Mesothelial cell of epicardium (in vitro differentiated cells): ENCODE results near the gene NBEA. TPM values are rescaled to one million over a fixed set of nuclear protein-coding genes. Genes with fewer than 3 reads are reported as not detected.
"Not testable (repeated sequence)": the region's sequence is repeated elsewhere in the genome, so short reads cannot be mapped to it uniquely, and the experiment has no call there.

Source experiments
- DNase-seq, 2 experiments: peaks; one replicate each; pipeline ENCODE4 v3.0.0; 2021; ENCODE audit warnings: low spot score in 2 of 2; ENCODE audit not compliant: unreplicated experiment in 2 of 2
- H3K27ac Mint-ChIP-seq: 2 replicates; pipeline ENCODE4 v1.8.0; 2021; ENCODE audit warnings: mixed read lengths
- H3K27me3 Mint-ChIP-seq: 2 replicates; pipeline ENCODE4 v1.8.0; 2021; ENCODE audit warnings: low read depth, mixed read lengths
- H3K36me3 Mint-ChIP-seq: 2 replicates; pipeline ENCODE4 v1.8.0; 2021; ENCODE audit warnings: mixed read lengths
- H3K4me1 Mint-ChIP-seq: 2 replicates; pipeline ENCODE4 v1.8.0; 2021; ENCODE audit warnings: mixed read lengths
- H3K4me3 Mint-ChIP-seq: 2 replicates; pipeline ENCODE4 v1.8.0; 2021; ENCODE audit warnings: mild to moderate bottlenecking, moderate library complexity, mixed read lengths
- H3K9me3 Mint-ChIP-seq: 2 replicates; pipeline ENCODE4 v1.8.0; 2021; ENCODE audit warnings: mixed read lengths
- total RNA-seq: library from RNA; stranded (reverse); gene quantifications from 3 replicates; pipeline ENCODE4 v1.2.1, GENCODE V29; 2021
- TF ChIP-seq, protein P1 (sequence below): fragments of 200-600 bp; sonication (generic); IDR thresholded peaks from one replicate; pipeline ENCODE4 v1.5.0; 2021; ENCODE audit warnings: antibody characterized with exemption; ENCODE audit not compliant: unreplicated experiment

Gene NBEA
- total RNA-seq, 1 donor from 2014 or later = 32.8 TPM

DNA sequence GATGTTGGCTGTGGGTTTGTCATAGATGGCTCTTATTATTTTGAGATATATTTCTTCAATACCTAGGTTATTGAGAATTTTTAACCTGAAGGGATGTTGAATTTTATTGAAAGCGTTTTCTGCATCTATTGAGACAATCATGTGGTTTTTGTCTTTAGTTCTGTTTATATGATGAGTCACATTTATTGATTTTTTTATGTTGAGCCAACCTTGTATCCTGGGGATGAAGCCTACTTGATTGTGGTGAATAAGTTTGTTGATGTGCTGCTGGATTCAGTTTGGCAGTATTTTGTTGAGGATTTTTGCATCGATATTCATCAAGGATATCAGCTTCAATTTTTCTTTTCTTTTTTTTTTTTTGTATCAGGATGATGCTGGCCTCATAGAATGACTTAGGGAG lies 29.4 kb downstream of the NBEA start:
- Mint-ChIP-seq H3K27ac (no peak overlapping the region), H3K36me3 (peaks cover 29% of the 10 kb centered on the region), H3K9me3 (peaks cover 51% of the 10 kb centered on the region), H3K4me3 (no peak overlapping the region), H3K27me3 (no peaks in the 10 kb centered on the region), H3K4me1 (no peaks in the 10 kb centered on the region)
- TF ChIP-seq, protein P1, sequence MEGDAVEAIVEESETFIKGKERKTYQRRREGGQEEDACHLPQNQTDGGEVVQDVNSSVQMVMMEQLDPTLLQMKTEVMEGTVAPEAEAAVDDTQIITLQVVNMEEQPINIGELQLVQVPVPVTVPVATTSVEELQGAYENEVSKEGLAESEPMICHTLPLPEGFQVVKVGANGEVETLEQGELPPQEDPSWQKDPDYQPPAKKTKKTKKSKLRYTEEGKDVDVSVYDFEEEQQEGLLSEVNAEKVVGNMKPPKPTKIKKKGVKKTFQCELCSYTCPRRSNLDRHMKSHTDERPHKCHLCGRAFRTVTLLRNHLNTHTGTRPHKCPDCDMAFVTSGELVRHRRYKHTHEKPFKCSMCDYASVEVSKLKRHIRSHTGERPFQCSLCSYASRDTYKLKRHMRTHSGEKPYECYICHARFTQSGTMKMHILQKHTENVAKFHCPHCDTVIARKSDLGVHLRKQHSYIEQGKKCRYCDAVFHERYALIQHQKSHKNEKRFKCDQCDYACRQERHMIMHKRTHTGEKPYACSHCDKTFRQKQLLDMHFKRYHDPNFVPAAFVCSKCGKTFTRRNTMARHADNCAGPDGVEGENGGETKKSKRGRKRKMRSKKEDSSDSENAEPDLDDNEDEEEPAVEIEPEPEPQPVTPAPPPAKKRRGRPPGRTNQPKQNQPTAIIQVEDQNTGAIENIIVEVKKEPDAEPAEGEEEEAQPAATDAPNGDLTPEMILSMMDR = no peak
- no peak for DNase-seq

DNA sequence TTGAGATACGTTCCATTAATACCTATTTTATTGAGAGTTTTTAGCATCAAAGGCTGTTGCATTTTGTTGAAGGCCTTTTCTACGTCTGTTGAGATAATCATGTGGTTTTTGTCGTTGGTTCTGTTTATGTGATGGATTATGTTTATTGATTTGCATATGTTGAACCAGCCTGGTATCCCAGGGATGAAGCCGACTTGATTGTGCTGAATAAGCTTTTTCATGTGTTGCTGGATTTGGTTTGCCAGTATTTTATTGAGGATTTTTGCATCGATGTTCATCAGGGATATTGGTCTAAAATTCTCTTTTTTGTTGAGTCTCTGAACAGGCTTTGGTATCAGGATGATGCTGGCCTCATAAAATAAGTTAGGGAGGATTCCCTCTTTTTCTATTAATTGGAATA lies 43.1 kb downstream of the NBEA start:
- not testable (repeated sequence) for DNase-seq, H3K4me3 Mint-ChIP-seq, H3K27ac Mint-ChIP-seq, H3K27me3 Mint-ChIP-seq, H3K4me1 Mint-ChIP-seq
- peaks cover 48% of the 10 kb centered on the region for H3K9me3 Mint-ChIP-seq
- H3K36me3 Mint-ChIP-seq = peaks cover 36% of the 10 kb centered on the region

DNA sequence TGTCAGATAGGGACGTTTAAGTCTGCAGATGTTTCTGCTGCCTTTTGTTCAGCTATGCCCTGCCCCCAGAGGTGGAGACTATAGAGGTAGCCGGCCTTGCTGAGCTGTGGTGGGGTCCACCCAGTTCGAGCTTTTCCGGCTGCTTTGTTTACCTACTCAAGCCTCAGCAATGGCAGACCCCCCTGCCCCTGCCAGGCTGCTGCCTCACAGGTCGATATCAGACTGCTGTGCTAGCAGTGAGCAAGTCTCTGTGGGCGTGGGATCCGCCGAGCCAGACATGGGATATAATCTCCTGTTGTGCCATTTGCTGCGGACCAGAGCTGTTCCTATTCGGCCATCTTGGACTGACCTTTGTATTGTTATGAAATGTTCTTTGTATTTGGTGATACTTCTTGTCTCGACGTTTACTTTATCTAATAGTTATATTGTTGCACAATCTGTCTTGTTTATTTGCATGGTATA lies 46.3 kb downstream of the NBEA start:
- H3K9me3 Mint-ChIP-seq = peaks cover 60% of the 10 kb centered on the region
- H3K36me3 Mint-ChIP-seq = peaks cover 48% of the 10 kb centered on the region
- no peak overlapping the region for H3K4me3 Mint-ChIP-seq
- H3K4me1 Mint-ChIP-seq = no peaks in the 10 kb centered on the region
- DNase-seq = no peak
- H3K27me3 Mint-ChIP-seq = no peaks in the 10 kb centered on the region
- TF ChIP-seq, protein P1 = no peak
- H3K27ac Mint-ChIP-seq = no peak overlapping the region

DNA sequence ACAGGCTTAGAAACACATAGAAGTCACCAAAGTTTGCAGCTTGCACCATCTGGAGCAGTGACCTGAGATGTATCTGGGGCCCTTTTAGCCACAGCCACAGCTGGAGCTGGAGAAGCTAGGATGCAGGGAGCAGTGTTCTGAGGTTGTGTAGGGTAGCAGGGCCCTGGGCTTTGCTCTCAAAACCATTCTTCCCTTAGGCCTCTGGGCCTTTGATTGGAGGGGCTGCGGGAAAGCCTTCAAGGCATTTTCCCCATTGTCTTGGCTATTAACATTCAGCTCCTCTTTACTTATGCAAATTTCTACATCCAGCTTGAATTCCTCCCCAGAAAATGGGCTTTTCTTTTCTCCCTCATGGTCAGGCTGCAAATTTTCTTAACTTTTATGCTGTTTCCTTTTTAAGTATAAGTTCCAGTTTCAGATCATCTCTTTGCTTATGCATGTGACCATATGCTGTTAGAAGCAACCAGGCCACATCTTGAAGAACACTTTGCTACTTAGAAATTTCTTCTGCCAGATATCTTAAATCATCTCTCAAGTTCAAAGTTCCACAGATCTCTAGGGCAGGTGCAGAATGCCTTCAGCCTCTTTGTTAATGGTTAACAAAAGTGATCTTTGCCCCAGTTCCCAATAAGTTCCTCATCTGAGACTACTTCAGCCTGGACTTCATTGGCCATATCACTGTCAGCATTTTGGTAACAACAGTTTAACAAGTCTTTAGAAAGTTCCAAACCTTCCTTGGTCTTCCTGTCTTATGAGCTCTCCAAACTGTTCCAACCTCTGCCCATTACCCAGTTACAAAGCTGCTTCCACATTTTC lies 48.5 kb downstream of the NBEA start:
- TF ChIP-seq, protein P1 = no peak
- Mint-ChIP-seq H3K4me3 (no peak overlapping the region), H3K36me3 (peaks cover 42% of the 10 kb centered on the region), H3K27ac (no peak overlapping the region), H3K4me1 (no peaks in the 10 kb centered on the region), H3K9me3 (peaks cover 53% of the 10 kb centered on the region), H3K27me3 (no peaks in the 10 kb centered on the region)
- no peak for DNase-seq

DNA sequence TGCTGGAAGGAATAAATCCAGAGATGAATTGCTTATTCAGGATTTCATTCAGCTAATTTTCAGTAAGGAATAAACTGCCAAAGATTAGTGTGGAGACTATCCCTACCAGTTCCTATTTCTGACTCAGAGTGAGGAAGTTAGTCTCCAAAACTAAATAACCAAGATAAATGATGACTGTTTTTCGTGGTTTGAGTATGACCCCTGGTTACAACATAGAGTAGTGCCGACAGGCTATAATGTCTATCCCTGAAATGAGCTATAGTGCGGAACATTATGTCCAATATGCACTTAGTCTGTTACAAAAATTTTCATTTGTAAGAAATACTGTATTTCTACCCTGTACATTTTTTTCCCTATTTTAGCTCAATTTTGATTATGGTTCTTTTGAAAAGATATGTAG lies 51.4 kb downstream of the NBEA start:
- no peak for DNase-seq
- no peaks in the 10 kb centered on the region for H3K27me3 Mint-ChIP-seq
- H3K4me1 Mint-ChIP-seq = no peaks in the 10 kb centered on the region
- H3K36me3 Mint-ChIP-seq = peaks cover 34% of the 10 kb centered on the region
- no peak overlapping the region for H3K27ac Mint-ChIP-seq
- H3K4me3 Mint-ChIP-seq = no peak overlapping the region
- peaks cover 38% of the 10 kb centered on the region for H3K9me3 Mint-ChIP-seq
- TF ChIP-seq, protein P1 = no peak

DNA sequence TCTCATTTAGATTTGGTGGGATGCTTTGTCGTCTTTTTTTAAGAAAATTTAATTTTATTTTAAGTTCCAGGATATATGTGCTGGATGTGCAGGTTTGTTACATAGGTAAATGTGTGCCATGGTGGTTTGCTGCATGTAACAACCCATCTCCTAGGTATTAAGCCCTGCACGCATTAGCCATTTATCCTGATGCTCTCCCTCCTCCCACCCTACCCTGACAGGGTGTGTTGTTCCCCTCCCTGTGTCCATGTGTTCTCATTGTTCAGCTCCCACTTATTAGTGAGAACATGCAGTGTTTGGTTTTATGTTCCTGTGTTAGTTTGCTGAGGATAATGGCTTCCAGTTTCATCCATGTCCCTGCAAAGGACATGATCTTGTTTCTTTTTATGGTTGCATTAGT lies 61.7 kb downstream of the NBEA start:
- H3K27ac Mint-ChIP-seq, H3K4me1 Mint-ChIP-seq, H3K4me3 Mint-ChIP-seq, H3K36me3 Mint-ChIP-seq, DNase-seq, H3K27me3 Mint-ChIP-seq: not testable (repeated sequence)
- peaks cover 13% of the 10 kb centered on the region for H3K9me3 Mint-ChIP-seq
